HG03342 (cell line): ENCODE measurements around the gene TCERG1L.

Source experiments
- ATAC-seq: cut with Tn5 transposase; IDR thresholded peaks from one replicate; pipeline ENCODE4 v1.9.1; 2021; ENCODE audit warnings: mild to moderate bottlenecking, moderate library complexity; ENCODE audit not compliant: unreplicated experiment

Gene TCERG1L

DNA sequence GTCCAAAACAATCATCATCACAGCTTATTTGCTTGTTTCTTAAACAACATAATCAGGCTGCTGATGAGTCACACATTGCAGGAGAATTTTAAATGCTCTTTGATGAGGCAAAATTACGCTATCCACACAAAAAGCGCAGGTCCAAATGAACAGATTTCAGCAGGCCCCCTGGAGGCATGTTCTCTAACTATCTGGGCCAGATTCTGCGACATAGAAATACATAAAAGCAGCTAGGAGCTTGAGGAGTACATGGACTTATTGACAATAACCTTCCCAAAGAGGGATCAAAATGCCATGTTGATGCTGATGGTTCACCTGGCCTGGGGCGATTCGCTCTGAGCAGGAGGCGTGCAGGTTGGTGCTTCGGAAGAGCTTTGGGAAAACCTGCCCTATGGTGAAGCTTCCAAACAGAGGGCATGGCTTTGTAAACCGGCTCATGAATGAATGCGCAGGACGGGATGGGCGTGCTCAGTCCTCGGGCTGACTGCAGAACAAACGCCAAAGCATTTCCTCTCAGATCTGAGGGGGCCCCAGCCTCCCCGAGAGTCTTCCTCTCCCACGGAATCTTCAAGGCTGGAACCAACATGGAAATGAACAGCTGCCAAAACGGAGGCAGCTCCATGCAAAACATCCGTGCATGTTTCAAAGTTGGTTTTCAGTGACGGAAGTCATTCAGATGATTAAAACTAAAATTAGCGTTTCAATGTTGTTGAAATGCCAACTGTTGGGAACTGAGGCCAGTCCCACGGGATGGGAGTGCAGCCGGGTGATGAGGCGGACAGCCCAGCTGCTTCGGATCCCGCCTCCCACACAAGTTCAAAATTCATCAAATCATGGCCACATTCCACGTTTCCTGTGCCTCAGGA, 179.6 kb downstream of the TCERG1L start:
- ATAC-seq = no peak

DNA sequence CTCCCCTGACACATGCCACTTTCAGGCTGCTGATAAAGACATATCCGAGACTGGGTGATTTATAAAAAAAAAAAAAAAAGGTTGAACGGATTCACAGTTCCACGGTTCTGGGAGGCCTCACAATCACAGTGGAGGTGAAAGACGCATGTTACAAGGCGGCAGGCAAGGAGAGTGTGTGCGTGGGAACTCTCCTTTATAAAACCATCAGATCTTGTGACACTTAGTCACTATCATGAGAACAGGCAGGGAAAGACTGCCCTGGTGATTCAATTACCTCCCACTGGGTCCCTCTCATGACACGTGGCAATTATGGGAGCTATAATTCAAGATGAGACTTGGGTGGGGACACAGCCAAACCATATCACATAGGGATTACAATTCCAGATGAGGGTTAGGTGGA, 181.5 kb downstream of the TCERG1L start:
- no peak for ATAC-seq

DNA sequence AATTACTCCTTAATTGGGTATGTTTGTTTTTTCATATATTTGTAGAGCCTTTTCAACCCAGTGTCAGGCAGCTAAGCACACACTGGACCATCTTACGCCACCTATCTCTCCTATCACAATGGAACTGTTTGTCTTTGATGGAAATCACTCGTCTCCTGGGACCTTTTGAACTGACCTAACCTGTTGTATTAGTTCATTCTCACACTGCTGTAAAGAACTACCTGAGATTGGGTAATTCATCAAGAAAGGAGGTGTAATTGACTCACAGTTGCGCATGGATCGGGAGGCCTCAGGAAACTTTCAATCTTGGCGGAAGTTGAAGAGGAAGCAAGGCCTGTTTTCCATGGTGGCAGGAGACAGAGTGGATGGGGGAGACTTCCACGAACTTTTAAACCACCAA, 182.0 kb downstream of the TCERG1L start:
- no peak for ATAC-seq

DNA sequence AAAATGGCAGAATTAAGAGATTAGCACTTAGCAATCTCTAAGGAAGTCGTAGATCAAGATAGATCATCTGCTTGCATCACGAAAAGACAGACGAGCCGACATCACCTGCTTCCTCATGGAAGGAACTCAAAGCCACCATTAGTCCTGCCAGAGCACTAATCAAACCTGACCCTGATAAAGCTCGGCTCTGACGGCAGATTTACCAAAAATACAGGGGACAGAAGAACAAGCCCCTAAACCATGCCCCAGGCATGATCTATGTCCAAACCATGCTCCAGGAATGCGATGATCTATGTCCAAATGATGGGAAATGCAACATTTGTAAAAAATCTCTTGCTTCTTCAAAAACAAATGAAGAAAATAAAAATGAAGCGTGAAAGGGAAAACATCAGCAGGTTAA, 182.8 kb downstream of the TCERG1L start:
- no peak for ATAC-seq

DNA sequence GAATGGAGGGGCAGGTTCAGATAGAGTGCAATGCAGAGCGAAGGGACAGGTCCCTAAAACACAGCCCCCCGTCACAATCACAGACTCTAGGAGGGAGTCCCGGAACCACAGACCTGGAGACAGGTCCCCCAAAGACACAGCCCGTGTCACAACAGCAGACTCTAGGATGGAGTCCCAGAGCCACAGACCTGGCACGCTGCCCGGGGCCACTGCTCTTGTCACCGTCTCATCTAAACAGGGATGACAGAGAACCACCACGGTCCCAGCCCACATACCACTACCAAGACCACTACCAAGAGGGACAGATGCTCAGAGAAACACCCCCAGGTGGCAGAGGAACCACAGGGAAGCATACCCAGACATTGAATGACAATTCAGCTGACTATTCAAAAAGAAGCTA, 183.9 kb downstream of the TCERG1L start:
- ATAC-seq = no peak

DNA sequence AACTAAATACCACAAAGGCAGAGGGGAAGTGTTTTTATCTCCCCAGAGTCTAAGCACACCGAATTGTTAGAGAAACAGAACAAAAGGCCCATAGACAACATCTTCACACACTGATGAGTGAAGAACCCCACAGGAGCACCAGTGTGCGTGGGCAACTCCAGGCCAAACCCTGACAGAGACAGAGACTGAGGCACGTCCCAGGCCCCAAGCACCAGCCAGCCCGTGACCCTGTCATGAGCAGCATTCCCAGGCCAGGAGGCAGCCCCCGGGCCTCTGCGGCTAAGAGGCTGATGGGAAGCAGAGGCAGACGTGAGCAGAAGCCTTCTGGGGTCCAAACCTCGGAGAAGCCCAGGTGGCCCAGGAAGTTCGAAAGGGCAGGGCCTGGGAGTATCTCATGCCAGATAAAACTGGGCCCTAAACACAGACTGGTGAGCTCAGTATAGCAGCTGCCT, 184.4 kb downstream of the TCERG1L start:
- no peak for ATAC-seq

DNA sequence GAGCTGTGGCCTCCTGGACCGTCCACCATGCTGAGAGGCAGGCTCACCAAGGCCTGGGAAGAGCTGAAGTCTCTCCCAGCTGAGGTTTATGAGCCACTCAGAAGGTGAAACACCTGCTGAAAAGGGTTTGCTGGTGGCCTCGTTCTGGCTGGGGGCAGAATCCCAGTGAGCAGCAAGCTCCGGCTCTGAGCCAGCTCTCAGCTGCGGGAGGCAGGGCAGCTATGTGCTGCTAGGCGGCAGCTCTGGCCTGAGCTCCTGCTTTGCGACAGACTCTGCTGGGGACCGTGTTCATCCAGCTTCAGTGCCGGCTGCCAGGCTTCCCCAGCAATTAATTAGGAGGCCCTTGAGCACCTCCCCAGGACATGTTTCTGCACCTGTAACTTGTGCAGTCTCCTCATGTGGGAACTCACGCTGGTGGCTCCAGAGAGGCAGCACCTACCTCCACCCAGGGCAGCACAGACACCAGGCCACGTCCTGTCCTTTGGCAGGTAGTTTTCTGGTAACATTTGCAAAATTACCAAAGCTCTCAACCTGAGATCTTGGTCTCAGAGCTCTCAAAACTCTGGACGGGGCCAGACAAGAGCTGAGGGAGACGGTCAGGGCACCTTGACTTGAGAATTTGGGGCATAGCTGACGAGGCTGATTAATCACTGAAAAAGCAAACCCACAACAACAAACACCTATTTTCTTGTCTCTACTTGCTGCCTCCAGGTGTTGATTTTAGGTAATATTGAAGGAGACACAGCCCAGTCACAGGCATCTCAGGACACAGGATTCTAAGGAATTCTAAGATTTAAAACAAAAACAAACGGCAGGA, 185.0 kb downstream of the TCERG1L start:
- no peak for ATAC-seq

DNA sequence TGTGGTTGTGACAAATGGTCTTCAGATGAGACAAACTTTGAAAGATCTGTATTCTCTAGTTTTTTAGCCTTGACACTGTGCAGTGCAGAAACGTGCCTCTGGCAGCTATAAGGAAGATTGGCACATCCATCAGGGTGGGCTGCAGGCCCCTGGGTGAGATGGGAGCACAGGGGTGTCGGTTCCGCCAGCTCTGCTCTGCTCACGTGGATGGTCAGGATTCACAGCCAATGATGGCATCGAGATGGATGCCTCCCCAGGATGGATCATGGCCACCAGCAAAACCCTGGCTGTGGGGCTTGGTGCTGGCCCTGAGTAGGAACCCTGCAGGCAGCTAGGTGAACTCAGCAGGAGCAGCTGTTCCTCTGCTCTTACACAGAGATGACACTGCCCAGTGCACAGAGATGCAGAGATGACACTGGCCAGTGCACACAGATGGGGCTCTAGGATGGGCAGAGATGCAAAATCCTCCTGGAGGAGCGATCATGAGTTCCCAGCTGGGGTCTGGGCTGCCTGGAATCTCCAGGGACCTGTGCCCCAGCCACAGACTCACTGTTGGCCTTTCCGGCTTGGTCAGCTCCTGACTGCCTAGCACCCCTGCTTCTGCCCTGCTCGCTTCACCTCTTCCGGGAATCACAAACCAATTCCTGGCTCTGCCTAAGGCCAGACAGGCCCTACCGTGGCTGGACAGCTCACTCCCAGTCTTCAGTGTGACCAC, 185.9 kb downstream of the TCERG1L start:
- no peak for ATAC-seq

DNA sequence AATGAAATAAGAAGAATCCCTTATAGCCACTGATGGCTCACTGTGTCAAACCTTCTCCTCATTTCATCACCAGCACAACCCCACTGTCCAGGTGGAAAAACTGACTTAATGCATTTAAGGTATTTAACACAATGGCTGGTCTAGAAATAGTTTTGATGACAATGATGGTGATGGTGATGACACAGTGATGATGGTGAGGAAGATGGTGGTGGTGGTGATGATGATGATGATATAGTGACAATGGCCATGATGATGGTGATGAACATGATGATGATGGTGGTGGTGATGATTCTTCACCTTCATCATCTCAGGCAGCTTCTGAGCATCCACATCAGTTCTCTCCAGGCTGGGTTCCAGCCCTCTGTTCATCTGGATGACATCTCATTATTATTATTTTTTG, 186.6 kb downstream of the TCERG1L start:
- no peak for ATAC-seq

DNA sequence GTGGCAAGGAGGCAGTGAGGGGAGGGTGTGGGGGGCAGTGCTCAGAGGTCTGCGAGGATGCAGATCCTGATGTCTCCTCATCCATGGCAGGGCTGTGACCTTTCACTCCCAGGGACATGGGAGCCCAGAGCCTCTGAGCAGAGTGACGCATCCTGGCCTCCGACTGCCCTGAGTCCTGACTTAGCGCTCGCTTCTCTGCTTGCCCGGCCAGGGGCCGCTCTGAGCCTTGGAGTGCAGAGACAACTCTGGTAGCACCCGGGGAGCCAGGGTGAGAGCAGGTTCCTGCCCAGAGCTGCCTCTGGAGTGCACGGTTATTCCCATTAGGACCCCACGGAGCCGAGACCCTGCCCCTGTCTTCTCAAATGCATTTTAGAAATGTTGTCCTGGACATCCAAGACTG, 188.0 kb downstream of the TCERG1L start:
- no peak for ATAC-seq

DNA sequence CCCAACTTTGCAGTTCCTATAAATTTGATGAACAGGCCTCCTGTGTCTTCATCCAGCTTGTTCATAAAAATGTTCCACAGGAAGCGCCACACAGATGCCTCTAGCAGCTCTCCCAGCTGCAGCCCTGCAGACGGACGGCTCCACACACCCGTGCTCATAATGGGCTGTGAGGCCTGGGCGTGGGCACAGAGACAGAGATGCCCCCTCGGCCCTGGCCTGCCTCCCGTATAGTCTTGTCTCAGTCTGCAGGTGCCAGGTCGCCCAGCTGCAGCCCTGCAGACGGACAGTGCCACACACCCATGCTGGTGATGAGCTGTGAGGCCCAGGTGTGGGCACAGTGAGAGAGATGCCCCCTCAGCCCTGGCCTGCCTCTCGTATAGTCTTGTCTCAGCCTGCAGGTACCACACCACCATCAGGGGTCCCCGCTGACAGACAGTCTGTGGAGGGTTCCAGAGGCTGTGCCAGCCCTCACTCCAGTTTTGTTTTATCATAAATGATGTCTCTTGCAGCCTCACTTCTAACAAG, 189.9 kb downstream of the TCERG1L start:
- ATAC-seq = no peak

DNA sequence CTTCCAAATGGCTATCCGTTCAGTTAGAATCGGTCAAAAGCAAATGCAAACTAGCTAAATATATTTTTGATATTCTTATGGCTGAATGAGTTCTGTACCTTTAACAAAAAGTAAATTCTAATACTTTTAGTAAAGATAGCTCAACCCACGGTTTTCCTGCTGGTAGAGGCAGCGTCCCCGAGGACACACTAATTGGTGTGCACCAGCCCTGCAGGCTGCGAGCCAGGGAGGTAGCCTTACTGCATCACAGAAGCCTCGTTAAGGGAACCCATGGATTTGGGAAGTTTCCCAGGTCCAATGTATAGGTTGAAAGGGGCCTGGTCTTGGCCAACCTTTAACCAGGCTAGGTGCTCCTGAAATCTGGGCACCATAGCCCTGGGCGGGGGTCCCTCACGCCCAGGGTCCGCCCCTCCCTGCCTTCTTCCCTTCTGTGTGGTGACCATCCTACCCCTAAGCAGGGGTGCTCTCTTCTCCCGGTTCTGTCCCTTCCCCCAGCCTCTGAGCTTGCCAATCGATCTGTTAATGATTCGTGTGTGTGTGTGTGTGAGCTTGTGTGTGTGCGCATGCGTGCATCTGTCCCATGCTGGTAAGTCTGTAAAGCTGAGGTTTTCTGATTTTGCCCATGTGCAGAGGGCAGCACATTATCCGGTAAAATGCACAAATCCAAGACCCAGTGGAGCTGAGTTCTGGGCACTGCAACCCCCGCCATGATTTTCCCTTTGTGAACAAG, 191.7 kb downstream of the TCERG1L start:
- no peak for ATAC-seq

DNA sequence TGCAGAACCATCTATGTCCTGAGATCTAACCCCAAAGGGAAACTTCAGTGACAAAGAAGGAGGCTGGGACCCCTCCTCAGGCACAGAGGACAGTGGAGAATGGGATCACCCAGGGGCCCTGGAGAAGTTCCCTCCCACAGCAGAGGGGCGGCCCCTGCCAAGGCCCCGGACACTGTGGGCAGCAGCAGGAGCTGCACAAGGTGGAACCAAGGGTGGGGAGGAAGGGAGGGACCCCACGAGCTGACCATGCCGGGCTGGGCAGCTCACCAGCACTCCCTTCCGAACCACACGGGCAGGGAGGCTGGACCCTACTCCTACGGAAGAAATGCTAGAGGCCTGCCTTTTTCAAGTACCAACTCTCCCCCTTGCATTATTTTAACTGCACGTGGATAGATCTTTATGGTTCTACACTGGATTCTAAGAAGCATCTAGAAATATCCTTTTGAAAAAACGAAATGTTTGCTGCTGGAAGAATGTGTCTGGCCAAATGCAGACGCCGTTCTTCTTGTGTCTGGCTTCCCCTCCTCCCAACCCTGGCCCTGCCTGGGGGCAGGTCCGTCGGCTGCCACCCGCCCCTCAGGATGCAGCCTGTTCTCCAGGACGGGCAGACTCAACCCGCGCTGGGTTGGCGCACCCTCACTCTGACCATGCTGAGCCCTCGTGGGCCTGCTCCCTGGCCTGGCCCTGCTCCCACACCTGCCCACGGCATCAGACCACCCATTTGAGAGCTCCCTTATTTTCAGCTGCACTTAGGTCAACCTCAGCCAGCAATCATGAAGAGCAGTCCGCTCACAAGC, 193.9 kb downstream of the TCERG1L start:
- ATAC-seq = no peak

DNA sequence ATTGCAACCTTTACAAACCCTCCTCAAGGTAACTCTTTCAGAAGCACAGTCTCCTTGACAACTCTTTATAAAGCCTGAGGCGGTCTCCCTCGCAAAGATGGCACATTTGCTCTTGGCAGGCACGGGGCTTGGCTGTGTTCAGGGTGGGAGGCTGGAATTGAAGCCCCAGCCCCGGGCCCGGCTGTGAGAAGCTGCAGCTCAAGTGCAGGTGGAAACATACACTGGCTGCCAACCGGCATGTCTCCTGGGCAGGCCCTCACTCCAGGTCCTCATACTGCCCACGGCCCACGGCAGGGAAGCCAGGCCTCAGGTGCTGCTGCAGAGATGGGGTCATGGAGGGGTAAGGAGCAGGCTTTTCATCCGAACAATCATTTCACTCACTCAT, 194.5 kb downstream of the TCERG1L start:
- ATAC-seq = no peak

DNA sequence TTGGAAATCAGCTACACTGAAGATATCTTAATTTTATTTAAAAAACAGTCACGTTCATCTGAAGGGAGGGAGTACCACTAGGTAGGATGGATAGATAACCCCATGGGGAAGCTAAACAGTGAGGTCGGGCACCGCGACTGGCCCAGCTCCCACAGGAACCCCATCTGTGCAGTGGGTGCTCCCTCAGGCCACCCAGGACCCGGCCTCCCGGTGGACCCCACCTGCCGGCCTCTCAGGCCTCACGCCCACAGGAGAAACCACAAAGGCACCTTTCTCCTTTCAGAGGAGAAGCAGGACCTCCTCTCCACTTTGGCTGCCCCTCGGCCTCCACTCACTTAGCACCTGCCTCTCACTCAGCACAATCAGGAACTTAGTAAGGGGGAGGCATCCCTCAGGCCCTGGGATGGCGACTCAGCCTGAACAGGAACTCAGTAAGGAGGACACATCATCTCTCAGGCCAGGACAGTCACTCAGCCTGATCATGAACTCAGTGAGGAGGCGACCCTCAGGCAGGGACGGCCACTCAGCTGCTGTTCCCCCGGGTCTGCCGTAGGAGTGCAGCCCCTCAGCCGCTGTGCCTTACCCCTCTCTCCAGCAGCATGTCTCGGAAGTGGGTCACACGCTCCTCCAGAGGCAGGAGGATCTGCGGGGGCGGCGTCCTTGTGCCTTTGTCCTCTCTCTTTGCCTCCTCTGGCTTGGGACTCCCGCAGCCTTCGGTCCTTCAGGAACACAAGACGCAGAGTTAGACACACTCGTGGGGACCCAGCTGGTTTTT, 195.1 kb downstream of the TCERG1L start:
- ATAC-seq = no peak

DNA sequence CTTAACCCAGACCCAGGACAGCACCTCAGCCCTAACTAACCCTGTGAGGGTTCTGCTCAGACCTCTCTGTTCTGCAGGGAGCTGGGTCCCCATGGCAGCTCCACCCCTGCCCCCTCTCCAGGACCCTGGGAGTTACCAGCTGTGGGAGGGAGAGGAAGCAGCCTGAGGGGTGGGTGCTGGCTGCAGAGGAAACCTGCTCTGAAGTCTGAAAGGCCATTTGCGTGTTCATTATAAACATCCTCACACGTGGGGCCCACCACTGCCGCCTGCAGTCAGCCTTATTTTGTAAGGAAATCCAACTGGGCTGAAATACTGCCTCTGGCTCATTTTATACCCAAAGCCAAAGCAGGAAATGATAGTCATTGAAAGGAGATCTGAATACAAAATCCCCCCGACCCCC, 195.7 kb downstream of the TCERG1L start:
- no peak for ATAC-seq

DNA sequence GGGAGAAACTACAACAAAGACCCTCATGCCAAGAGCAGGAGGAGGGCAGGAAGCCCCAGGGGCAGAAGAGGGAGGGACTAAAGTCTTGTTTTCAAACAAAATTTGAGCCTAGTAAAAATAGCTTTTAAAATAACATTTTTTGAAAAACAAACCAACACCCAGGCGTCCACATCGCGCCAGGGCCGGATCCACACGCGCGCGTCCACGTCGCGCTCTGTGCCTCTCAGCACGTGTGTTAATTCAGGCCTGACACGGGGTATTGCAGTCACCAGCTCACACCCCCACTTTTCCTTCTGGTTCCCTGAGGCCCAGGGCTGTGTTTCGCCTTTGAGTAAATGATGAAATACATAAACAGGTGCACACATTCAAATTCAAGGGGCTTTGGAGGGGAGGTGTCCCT, 196.2 kb downstream of the TCERG1L start:
- ATAC-seq = no peak

DNA sequence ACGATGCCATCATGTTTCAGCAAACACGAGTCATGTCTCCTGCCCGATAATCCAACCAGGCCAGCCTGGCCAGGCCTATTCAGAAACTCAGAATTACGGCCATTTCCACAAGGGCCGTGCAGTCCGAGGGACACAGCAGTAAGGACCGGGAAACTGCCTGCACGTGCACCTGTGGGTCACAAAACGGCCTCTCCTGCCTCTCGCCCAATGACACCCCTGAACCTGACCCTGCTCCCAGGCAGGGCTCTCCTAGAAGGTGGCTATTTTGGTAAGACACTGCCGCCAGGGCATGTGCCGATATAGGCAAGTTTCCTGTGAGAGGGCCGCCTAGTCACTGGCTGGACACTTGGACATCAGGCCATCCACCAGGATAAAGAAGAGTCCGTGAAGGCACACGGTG, 196.7 kb downstream of the TCERG1L start:
- ATAC-seq = no peak

DNA sequence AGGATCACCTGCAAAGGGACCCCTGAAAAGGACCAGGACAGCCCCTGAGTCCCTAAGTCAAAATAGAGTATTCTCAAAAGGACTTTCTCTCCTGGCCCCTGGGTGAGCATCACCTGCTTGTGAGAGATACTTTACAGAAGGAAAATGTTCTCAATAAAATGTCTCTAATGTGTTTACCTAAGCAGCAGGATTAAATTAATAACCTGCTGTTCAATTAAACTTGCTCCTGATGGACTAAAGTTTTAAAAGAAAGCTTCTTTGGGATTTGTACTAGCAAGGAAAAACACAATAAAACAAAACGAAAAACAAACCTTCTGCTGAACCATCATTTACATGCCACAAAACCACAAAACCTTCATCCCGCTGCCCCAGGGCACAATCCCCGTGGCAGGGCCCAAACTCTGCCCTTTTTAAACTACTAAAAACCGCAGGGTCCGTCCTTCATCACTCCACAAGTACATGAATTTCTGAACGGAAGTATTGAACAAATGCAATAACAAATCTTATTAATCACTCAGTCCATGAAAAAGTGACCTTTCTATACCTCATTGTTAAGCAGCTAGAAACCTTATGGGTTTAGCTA, 197.7 kb downstream of the TCERG1L start:
- no peak for ATAC-seq
